GM12864 (cell line): ENCODE data around the gene IP6K1.

ENCODE experiments used
- DNase-seq: peaks from one replicate; pipeline ENCODE4 v3.0.0-alpha.2; 2011; ENCODE audit warnings: low read depth
- H3K4me3 ChIP-seq: 2 replicates; pipeline ENCODE4 v1.5.1; 2011; ENCODE audit warnings: mild to moderate bottlenecking, low read depth, low read length, control low read depth
- TF ChIP-seq, protein P1 (sequence below): IDR thresholded peaks from 2 replicates; pipeline ENCODE4 v1.5.1; 2011; ENCODE audit warnings: low read depth, mild to moderate bottlenecking, moderate library complexity, low read length, control low read depth, inconsistent platforms; ENCODE audit errors: missing control alignments

IP6K1 gene

DNA sequence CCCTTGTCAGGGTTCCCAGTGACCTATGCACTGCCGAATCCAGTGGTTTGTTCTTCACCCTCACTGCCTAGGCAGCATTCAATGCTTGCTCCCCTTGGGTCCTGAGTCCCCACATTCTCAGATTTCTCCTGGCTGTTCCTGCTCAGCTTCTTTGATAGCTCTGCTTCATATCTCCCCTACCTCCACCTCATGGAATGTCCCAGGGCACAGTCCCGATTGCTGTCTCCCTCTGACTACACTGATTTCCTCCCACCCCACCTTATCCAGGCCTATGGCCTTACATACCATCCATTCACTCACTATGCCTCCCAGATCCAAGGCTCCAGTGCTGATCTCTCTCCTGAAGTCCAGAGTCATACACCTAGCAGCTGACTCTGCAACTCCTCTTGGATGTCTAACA is 14.8 kb upstream of the IP6K1 start:
- DNase-seq, result no peak
- TF ChIP-seq, protein P1, sequence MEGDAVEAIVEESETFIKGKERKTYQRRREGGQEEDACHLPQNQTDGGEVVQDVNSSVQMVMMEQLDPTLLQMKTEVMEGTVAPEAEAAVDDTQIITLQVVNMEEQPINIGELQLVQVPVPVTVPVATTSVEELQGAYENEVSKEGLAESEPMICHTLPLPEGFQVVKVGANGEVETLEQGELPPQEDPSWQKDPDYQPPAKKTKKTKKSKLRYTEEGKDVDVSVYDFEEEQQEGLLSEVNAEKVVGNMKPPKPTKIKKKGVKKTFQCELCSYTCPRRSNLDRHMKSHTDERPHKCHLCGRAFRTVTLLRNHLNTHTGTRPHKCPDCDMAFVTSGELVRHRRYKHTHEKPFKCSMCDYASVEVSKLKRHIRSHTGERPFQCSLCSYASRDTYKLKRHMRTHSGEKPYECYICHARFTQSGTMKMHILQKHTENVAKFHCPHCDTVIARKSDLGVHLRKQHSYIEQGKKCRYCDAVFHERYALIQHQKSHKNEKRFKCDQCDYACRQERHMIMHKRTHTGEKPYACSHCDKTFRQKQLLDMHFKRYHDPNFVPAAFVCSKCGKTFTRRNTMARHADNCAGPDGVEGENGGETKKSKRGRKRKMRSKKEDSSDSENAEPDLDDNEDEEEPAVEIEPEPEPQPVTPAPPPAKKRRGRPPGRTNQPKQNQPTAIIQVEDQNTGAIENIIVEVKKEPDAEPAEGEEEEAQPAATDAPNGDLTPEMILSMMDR, result no peak
- no peak overlapping the region for H3K4me3 ChIP-seq

DNA sequence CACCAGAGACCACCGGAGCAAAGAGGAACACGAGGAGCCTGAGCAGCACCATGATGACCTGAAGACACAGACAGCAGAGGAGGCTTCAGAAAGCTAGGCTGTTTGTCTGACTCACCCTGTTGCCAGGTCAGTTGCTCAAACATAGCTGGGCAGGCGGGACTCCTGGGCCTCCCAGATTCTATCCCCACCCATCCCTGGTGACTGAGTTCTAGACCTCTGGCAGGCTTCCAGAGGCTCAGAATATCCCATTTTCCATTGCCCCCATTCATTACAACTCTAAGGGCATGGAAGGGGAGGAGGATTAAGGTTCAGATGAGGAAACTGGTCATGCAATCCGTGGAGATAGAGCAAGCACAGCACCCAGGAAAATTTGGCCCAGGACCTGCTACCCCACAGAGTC is 13.4 kb upstream of the IP6K1 start, which contains the start of gene CDHR4:
Gene CDHR4, minus strand, starts transcription at position 113 of the 400 bp plus-strand sequence. Its CDS starts 61 bp downstream, at position 52.
- TF ChIP-seq, protein P1, result no peak
- DNase-seq, result no peak
- no peak within 1 kb of the TSS for H3K4me3 ChIP-seq

DNA sequence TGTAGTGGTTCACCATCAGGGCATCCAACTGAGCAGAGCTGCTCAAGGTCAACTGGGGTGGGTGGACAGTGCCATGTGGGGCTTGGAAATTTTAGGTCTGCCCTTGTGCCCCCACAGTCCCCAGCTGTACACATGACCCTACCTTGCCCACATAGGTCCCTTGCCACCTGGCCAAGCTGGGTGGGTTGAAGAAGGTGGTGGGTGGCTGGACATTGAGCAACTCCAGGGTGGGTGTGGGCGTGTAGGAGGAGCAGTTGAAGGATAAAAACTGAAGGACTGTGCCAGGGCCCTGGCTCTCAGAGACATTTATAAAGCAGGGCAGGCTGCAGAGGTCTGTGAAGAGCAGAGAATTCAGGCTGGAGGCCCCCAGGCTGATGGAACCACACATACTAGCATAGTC is 12.8 kb upstream of the IP6K1 start:
- DNase-seq, result no peak
- no peak overlapping the region for H3K4me3 ChIP-seq
- TF ChIP-seq, protein P1, result no peak

DNA sequence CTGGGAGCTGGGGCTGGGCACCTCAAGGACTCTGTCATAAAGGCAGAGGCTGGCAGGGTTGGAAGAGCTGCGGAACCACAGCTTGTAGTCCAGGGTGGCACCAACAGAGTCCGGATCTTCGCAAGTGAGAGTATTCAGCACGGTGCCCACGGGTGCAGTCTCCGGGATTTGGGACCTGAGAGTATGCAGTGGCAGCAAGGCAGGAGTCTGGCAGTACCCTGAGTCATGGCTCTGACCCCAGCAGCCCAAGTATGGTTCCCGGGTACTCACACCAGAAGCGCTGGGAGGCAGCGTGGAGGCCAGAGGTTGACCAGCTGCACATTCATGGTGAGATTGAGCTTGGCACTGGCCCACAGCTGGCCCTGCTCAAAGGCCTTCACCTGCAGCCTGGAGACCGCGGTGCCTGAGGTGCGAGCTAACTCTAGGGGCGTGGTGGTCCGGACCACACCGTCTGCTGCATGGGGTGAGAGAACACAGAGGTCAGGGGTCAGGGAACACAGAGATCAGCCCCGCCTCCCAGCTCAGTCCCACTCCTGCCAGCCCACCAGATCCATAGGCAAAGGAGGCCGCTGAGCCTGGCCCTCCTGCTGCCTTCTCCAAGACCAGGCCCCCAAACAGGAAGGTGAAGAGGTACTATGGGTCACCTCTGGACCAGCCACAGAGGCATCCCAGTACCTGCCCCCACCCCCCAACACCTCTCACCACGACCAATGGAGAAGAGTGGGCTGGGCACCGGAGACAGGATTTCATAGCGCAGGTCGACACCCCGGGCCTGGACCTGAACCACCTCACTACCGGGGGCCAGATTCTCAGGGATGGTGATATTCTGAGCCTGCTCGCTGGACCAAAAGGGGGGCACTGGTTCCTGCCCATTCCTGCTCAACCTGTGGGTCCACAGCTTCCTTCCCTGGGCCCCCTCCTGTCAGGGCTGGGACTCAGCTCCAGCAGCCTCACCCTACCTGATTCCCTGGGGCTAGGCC is 8.9 kb upstream of the IP6K1 start:
- TF ChIP-seq, protein P1, result no peak
- no peak for DNase-seq
- no peak overlapping the region for H3K4me3 ChIP-seq

DNA sequence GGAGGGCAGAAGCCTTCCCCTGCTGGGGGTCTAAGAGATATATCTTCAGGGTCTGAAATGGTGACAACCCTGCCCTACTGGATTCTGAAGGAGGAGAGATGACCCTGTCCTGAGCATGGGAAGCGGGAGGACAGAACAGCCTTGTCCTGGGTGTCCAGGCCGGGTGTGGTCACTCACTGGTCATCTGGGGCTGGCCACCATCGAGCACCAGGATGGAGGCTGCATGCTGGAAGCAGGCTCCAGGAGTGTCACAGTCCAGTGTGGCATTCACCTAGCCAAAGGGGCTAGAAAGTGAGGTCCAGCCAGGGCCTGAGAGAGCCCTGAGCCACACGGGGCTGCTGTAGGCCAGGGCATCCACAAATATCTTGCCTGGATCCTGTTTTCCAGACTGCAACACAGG is 8.1 kb upstream of the IP6K1 start:
- DNase-seq, result no peak
- TF ChIP-seq, protein P1, result no peak

DNA sequence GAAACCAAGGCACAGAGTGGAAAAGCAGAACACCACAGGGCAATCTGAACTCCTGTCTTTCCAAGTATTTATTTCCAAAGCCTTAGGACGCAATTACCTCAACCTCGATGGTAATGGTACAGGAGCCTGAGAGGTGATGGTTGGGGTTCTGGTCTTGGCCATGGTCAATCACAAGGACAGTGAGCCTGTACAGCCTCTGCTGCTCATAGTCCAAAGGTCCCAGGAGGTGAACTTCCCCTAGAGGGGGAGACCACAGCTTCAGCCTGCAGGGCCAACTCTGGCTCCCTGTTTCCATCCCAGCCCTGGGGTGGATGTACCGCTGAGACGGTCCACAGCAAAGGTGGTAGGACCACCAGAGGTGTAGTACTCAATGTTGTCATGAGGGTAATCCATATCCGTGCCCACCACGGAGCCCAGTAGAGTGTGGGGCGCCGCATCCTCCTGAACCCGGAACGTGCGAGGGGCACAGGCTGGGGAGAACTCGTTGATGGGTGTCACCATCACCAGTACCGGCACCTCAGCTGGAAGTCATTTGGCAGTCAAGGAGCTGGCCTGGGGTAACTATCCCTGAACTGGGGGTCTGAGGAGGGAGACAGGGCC is 7.2 kb upstream of the IP6K1 start:
- TF ChIP-seq, protein P1, result no peak
- no peak for DNase-seq
- no peak overlapping the region for H3K4me3 ChIP-seq

More for the DNA sequence above, 8.1 kb upstream of the IP6K1 start:
- no peak overlapping the region for H3K4me3 ChIP-seq
